OCI-LY1 (cell line): ENCODE results near the gene SHFL.

Source experiments
- H2AFZ ChIP-seq: fragments of 200-600 bp; sonication (generic), shearing (Covaris generic); 2 replicates; pipeline ENCODE4 v1.6.0; 2014; ENCODE audit warnings: antibody characterized with exemption, mild to moderate bottlenecking, low read length
- H3F3A ChIP-seq: fragments of 200-600 bp; sonication (generic), shearing (Covaris generic); 2 replicates; pipeline ENCODE4 v1.6.0; 2014; ENCODE audit warnings: mild to moderate bottlenecking, antibody characterized with exemption, low read length, moderate library complexity; ENCODE audit not compliant: insufficient read depth
- H3K27ac ChIP-seq: fragments of 200-600 bp; sonication (generic); 2 replicates; pipeline ENCODE4 v1.5.1; 2014; ENCODE audit warnings: low read length, mixed run types, mild to moderate bottlenecking, low read depth; ENCODE audit not compliant: poor library complexity, severe bottlenecking
- H3K27me3 ChIP-seq: fragments of 200-600 bp; sonication (generic); 2 replicates; pipeline ENCODE4 v1.6.0; 2014; ENCODE audit warnings: antibody characterized with exemption, mild to moderate bottlenecking, low read length, moderate library complexity; ENCODE audit not compliant: insufficient read depth
- H3K36me3 ChIP-seq: fragments of 200-600 bp; sonication (generic); 2 replicates; pipeline ENCODE4 v1.6.1; 2014; ENCODE audit warnings: mild to moderate bottlenecking, antibody characterized with exemption, low read length, moderate library complexity, mixed read lengths; ENCODE audit not compliant: insufficient read depth
- H3K4me1 ChIP-seq: fragments of 200-600 bp; sonication (generic); 2 replicates; pipeline ENCODE4 v1.5.1; 2014; ENCODE audit warnings: mild to moderate bottlenecking, low read length, moderate library complexity; ENCODE audit not compliant: insufficient read depth, severe bottlenecking
- H3K4me2 ChIP-seq: fragments of 200-600 bp; sonication (generic), shearing (Covaris generic); 2 replicates; pipeline ENCODE4 v1.6.1; 2014; ENCODE audit warnings: low read length
- H3K4me3 ChIP-seq: fragments of 200-600 bp; sonication (generic); 2 replicates; pipeline ENCODE4 v1.5.1; 2014; ENCODE audit warnings: low read length, low read depth, mild to moderate bottlenecking, mixed read lengths; ENCODE audit not compliant: poor library complexity, severe bottlenecking
- H3K79me2 ChIP-seq: fragments of 200-600 bp; shearing (Covaris generic); 2 replicates; pipeline ENCODE4 v1.6.1; 2016; ENCODE audit warnings: mixed run types, low read length, mixed read lengths; ENCODE audit not compliant: insufficient read depth
- H3K9ac ChIP-seq: fragments of 200-600 bp; sonication (generic), shearing (Covaris generic); 2 replicates; pipeline ENCODE4 v1.6.1; 2014; ENCODE audit warnings: mild to moderate bottlenecking, low read length, mixed read lengths
- H3K9me2 ChIP-seq: fragments of 200-600 bp; sonication (generic), shearing (Covaris generic); 2 replicates; pipeline ENCODE4 v1.6.1; 2014; ENCODE audit warnings: low read depth, mild to moderate bottlenecking, low read length, mixed read lengths
- H3K9me3 ChIP-seq: fragments of 200-600 bp; shearing (Covaris generic); 2 replicates; pipeline ENCODE4 v1.6.1; 2014; ENCODE audit warnings: low read length, mixed read lengths
- H4K20me1 ChIP-seq: fragments of 200-600 bp; sonication (generic), shearing (Covaris generic); 2 replicates; pipeline ENCODE4 v1.6.0; 2016; ENCODE audit warnings: mild to moderate bottlenecking, low read length; ENCODE audit not compliant: insufficient read depth
- EZH2 ChIP-seq: fragments of 200-600 bp; sonication (generic), shearing (Covaris generic); IDR thresholded peaks from 2 replicates; pipeline ENCODE4 v1.8.0; 2017; ENCODE audit warnings: borderline replicate concordance, mixed run types, mild to moderate bottlenecking, antibody characterized with exemption, low read length, moderate library complexity, mixed read lengths
- TF ChIP-seq, protein P1 (sequence below): fragments of 200-600 bp; sonication (generic), shearing (Covaris generic); IDR thresholded peaks from 2 replicates; pipeline ENCODE4 v1.5.1; 2017; ENCODE audit warnings: mild to moderate bottlenecking, antibody characterized with exemption, low read length, moderate library complexity, mixed read lengths

The SHFL gene

GRCh38 chr19:10095622-10095947 is 9.5 kb downstream of the SHFL start:
- H3K9me2 ChIP-seq = no peaks in the 10 kb centered on the region
- H3K4me2 ChIP-seq = peak overlapping the region; percentile 73
- peak overlapping the region; percentile 56 for H3K4me3 ChIP-seq
- no peaks in the 10 kb centered on the region for H3K79me2 ChIP-seq
- no peaks in the 10 kb centered on the region for H3K27me3 ChIP-seq
- no peak overlapping the region for H2AFZ ChIP-seq
- peak overlapping the region; percentile 36 for H3K27ac ChIP-seq
- no peaks in the 10 kb centered on the region for H4K20me1 ChIP-seq
- no peaks in the 10 kb centered on the region for H3K9me3 ChIP-seq
- H3K9ac ChIP-seq = peak overlapping the region; percentile 60
- H3F3A ChIP-seq = no peaks in the 10 kb centered on the region; the same call in 1 of the 2 replicates
- H3K4me1 ChIP-seq = peaks cover 21% of the 10 kb centered on the region
- TF ChIP-seq, protein P1, sequence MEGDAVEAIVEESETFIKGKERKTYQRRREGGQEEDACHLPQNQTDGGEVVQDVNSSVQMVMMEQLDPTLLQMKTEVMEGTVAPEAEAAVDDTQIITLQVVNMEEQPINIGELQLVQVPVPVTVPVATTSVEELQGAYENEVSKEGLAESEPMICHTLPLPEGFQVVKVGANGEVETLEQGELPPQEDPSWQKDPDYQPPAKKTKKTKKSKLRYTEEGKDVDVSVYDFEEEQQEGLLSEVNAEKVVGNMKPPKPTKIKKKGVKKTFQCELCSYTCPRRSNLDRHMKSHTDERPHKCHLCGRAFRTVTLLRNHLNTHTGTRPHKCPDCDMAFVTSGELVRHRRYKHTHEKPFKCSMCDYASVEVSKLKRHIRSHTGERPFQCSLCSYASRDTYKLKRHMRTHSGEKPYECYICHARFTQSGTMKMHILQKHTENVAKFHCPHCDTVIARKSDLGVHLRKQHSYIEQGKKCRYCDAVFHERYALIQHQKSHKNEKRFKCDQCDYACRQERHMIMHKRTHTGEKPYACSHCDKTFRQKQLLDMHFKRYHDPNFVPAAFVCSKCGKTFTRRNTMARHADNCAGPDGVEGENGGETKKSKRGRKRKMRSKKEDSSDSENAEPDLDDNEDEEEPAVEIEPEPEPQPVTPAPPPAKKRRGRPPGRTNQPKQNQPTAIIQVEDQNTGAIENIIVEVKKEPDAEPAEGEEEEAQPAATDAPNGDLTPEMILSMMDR = no peak
- no peak for TF ChIP-seq EZH2
- H3K36me3 ChIP-seq = peaks cover 30% of the 10 kb centered on the region

GRCh38 chr19:10095948-10096614 is 10.0 kb downstream of the SHFL start:
- Histone ChIP-seq H3K27ac (peak overlapping the region; percentile 59), H3K36me3 (peaks cover 28% of the 10 kb centered on the region), H3K4me1 (peaks cover 23% of the 10 kb centered on the region), H3K4me2 (peak overlapping the region; percentile 76), H3K4me3 (peak overlapping the region; percentile 56), H2AFZ (no peak overlapping the region), H4K20me1 (no peaks in the 10 kb centered on the region), H3K9me2 (no peaks in the 10 kb centered on the region), H3K9ac (peak overlapping the region; percentile 72), H3K79me2 (no peaks in the 10 kb centered on the region), H3K27me3 (no peaks in the 10 kb centered on the region), H3F3A (no peaks in the 10 kb centered on the region), H3K9me3 (no peaks in the 10 kb centered on the region)
- TF ChIP-seq, protein P1 = no peak
- TF ChIP-seq EZH2 = no peak

- TF ChIP-seq, protein P1 = no peak
- TF ChIP-seq EZH2 = no peak
- Histone ChIP-seq H3K36me3 (peaks cover 23% of the 10 kb centered on the region), H3K27me3 (no peaks in the 10 kb centered on the region), H3F3A (no peaks in the 10 kb centered on the region), H3K9me2 (no peaks in the 10 kb centered on the region), H3K4me1 (peaks cover 27% of the 10 kb centered on the region), H3K27ac (peak overlapping the region; percentile 59), H3K9ac (peak overlapping the region; percentile 72), H3K4me3 (peak overlapping the region; percentile 56), H3K79me2 (no peaks in the 10 kb centered on the region), H2AFZ (no peak overlapping the region), H4K20me1 (no peaks in the 10 kb centered on the region), H3K4me2 (peak overlapping the region; percentile 76), H3K9me3 (no peaks in the 10 kb centered on the region)
Observed at GRCh38 chr19:10096615-10096963, 10.5 kb downstream of the SHFL start.
